Measurements from ENCODE around the gene XPC. TPM values are rescaled to one million over a fixed set of nuclear protein-coding genes. Genes with fewer than 3 reads are reported as not detected.

The XPC gene
- total and polyA plus RNA-seq, 2 of the 8 experiments (the other 6 are each of a cell fraction or from before 2014, with no cell fraction given): 8.8 to 27.3 TPM

DNA sequence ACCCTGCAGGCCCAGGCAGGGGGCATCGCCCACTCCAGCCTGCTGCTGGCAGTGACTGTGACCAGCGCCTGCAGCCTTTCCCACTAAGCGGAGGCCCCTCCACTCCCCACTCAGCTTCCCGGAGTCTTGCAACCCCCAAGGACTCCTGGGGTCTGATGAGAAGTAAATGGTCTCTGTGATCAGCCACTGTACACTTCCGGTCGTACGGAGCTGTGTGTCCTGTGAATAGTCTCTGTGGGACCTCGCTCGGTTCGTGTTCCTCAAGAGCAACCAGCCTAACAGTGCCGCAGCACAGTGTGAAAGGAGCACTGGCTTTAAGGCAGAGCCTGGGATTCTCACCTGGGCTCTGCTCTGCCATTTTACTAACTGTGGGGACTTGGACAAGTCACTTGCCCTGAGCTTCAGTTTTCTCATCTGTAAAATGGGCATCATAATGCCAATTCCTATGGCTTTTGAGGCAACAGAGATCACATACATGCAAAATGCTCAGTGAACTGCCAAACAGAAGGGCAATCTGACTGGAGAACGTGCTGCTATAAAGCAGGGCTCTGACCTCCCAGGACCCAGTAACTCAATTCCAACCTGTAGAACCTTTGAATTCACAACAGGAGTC is 26.8 kb downstream of the XPC start:
- Histone ChIP-seq H2AFZ (ENCODE audit: low read length) (no peak overlapping the region), H3K79me2 (ENCODE audit: control insufficient read depth in 1 of 2, insufficient read depth in 2 of 2, low read length in 2 of 2) (no peaks in the 10 kb centered on the region), H3K27me3 (replicated peaks in 1 of 4; ENCODE audit: control insufficient read depth in 3 of 4, extremely low read depth in 1 of 4, insufficient read depth in 3 of 4, low read length in 3 of 4) (no peaks in the 10 kb centered on the region), H3K27ac (ENCODE audit: low read depth, low read length) (no peak overlapping the region), H3K23ac (ENCODE audit: insufficient read length) (no peak overlapping the region), H2BK120ac (replicated peaks; ENCODE audit: low read depth, low read length) (no peak overlapping the region), H3K56ac (replicated peaks; ENCODE audit: insufficient read length, low read depth, low read length) (no peak overlapping the region), H3K14ac (ENCODE audit: insufficient read length) (no peak overlapping the region), H3K4me3 (ENCODE audit: extremely low read depth in 1 of 4, insufficient read depth in 2 of 4, low read depth in 3 of 4, low read length in 4 of 4) (no peak overlapping the region), H4K5ac (ENCODE audit: insufficient read length, low read depth, low read length) (no peak overlapping the region), H3K4me2 (ENCODE audit: insufficient read depth in 1 of 2, low read depth in 2 of 2, low read length in 2 of 2) (no peak overlapping the region), H3K9me3 (ENCODE audit: insufficient read depth in 2 of 2, low read depth in 1 of 2, low read length in 1 of 2) (no peaks in the 10 kb centered on the region), H3K18ac (ENCODE audit: extremely low read depth, low read length) (no peak overlapping the region), H3K4ac (replicated peaks; ENCODE audit: insufficient read length, low read depth, low read length) (no peak overlapping the region), H3K9ac (replicated peaks in 1 of 4; ENCODE audit: extremely low read depth in 1 of 4, low read depth in 3 of 4, low read length in 3 of 4) (no peak overlapping the region), H4K91ac (replicated peaks; ENCODE audit: insufficient read length, low read length) (no peak overlapping the region), H3K4me1 (replicated peaks in 1 of 4; ENCODE audit: control insufficient read depth in 3 of 4, insufficient read depth in 4 of 4, low read length in 3 of 4) (peaks cover 0 to 14% (median 9%) of the 10 kb centered on the region in 4 experiments; a peak in 6 of 7 replicates), H2BK20ac (ENCODE audit: low read length) (no peak overlapping the region), H2BK12ac (ENCODE audit: low read depth, low read length) (no peak overlapping the region), H3K36me3 (ENCODE audit: control insufficient read depth in 2 of 4, insufficient read depth in 4 of 4, low read length in 3 of 4) (peaks cover 0 to 17% (median 10%) of the 10 kb centered on the region in 4 experiments; a peak in 5 of 8 replicates), H2BK5ac (ENCODE audit: low read depth, low read length) (no peak overlapping the region), H4K20me1 (replicated peaks in 1 of 2; ENCODE audit: control insufficient read depth in 1 of 2, insufficient read depth in 2 of 2, low read length in 2 of 2) (peaks cover 7 to 8% of the 10 kb centered on the region in 2 experiments), H3K23me2 (ENCODE audit: low read depth, low read length) (no peaks in the 10 kb centered on the region; the same call in 1 of the 2 replicates), H3K79me1 (ENCODE audit: low read depth, low read length) (no peaks in the 10 kb centered on the region), H4K8ac (ENCODE audit: extremely low read depth, insufficient read depth, low read length) (no peak overlapping the region), H2BK15ac (ENCODE audit: low read length) (no peak overlapping the region), H2AK5ac (ENCODE audit: low read depth, low read length) (no peak overlapping the region)
- ChIA-PET POLR2A (ENCODE audit: partially characterized antibody) (interaction anchor here (0.8 to 1.4 kb wide), 4 partner anchors 10 to 255 kb away, joined by 3 read pairs; no protein-coding TSS in a partner anchor), CTCF (ENCODE audit: partially characterized antibody) (interaction anchor here (0.6 to 3.6 kb wide), 8 partner anchors 13 to 254 kb away, joined by 3 to 24 read pairs (median 4); partner anchors contain the start of genes CHCHD4 and TMEM43)
- FAIRE-seq: no peak
- WGBS, 2 experiments (ENCODE audit: extremely low coverage in 1 of 2, insufficient coverage in 1 of 2, insufficient read length in 1 of 2, insufficient replicate concordance in 2 of 2, low coverage in 1 of 2, low lambda C conversion rate in 2 of 2, missing lambda C conversion rate in 1 of 2): 91% methylated on average over 12 of the region's 12 CpGs; no CpG with 5 or more reads in 1 of the 2 experiments
- no peak for DNase-seq (ENCODE audit: low read depth in 1 of 2, low spot score in 2 of 2)
- TF ChIP-seq EP300 (IDR thresholded peaks at IDR 0.05; ENCODE audit: borderline replicate concordance in 1 of 2, low read depth in 2 of 2, low read length in 2 of 2) (no peak), EZH2 (IDR thresholded peaks at IDR 0.05; ENCODE audit: low read depth, low read length, severe bottlenecking) (no peak), JUN (IDR thresholded peaks at IDR 0.05; ENCODE audit: low read depth, low read length) (no peak), FOSL1 (IDR thresholded peaks at IDR 0.05; ENCODE audit: insufficient read depth, low read depth, low read length) (no peak), TBP (IDR thresholded peaks at IDR 0.05; ENCODE audit: low read depth, low read length) (no peak), SUZ12 (IDR thresholded peaks at IDR 0.05; ENCODE audit: low read length) (no peak), KDM4A (IDR thresholded peaks at IDR 0.05; ENCODE audit: low read depth, low read length, severe bottlenecking) (no peak), RNF2 (IDR thresholded peaks at IDR 0.05; ENCODE audit: borderline replicate concordance, low read depth, low read length, missing control alignments, poor library complexity, severe bottlenecking) (no peak), KDM1A (IDR thresholded peaks at IDR 0.05; ENCODE audit: borderline replicate concordance, low read length) (no peak), RFX5 (IDR thresholded peaks at IDR 0.05; ENCODE audit: borderline replicate concordance, low read depth, low read length) (no peak), SRF (IDR thresholded peaks at IDR 0.05; ENCODE audit: low read depth, low read length) (no peak), RBBP5 (IDR thresholded peaks at IDR 0.05; ENCODE audit: borderline replicate concordance, low read depth, low read length) (no peak)

Measured in H1 (cell line).